Prostate gland (tissue), 2 donors: ENCODE data around the gene FAM53B. TPM values are rescaled to one million over a fixed set of nuclear protein-coding genes. Genes with fewer than 3 reads are reported as not detected.

Experiments used
- DNase-seq: peaks from one replicate; pipeline ENCODE4 v3.0.0-alpha.2; 2019; ENCODE audit warnings: low spot score
- H3K27ac ChIP-seq, 2 donors: fragments of 200-600 bp; sonication (generic); 2 replicates each; pipeline ENCODE4 v1.5.1; 2017 to 2019
- H3K27me3 ChIP-seq: fragments of 200-600 bp; sonication (generic); replicated peaks from 2 replicates; pipeline ENCODE4 v1.5.1; 2019; ENCODE audit not compliant: insufficient read depth
- H3K36me3 ChIP-seq, 2 donors: fragments of 200-600 bp; sonication (generic); 1 replicate in 1 of 2; 2 replicates in 1 of 2; pipeline versions ENCODE4 v1.5.1 to v1.8.1; 2017 to 2019
- H3K4me1 ChIP-seq: fragments of 200-600 bp; sonication (generic); replicated peaks from 2 replicates; pipeline ENCODE4 v1.5.1; 2019
- H3K4me3 ChIP-seq, 2 donors: fragments of 200-600 bp; sonication (generic); 2 replicates each; pipeline ENCODE4 v1.5.1; 2017 to 2019
- H3K9me3 ChIP-seq: fragments of 200-600 bp; sonication (generic); 2 replicates; pipeline ENCODE4 v1.5.1; 2017
- CTCF ChIP-seq, 4 experiments: fragments of 200-600 bp in 2 of 4; fragments of 450-650 bp in 2 of 4; sonication (generic) in 2 of 4; IDR thresholded peaks; 1 replicate in 3 of 4; 2 replicates in 1 of 4; pipeline ENCODE4 v1.5.1; 2016 to 2019; ENCODE audit warnings: antibody characterized with exemption in 4 of 4, mild to moderate bottlenecking in 2 of 4, moderate library complexity in 2 of 4
- POLR2A ChIP-seq: fragments of 450-650 bp; IDR thresholded peaks from one replicate; pipeline ENCODE4 v1.6.1; 2016; ENCODE audit warnings: antibody characterized with exemption, mild to moderate bottlenecking
- POLR2AphosphoS5 ChIP-seq: sonication (generic); formaldehyde crosslinking; IDR thresholded peaks from one replicate; pipeline ENCODE4 v1.6.1; 2017; ENCODE audit warnings: antibody characterized with exemption
- WGBS: methylation state at CpG from one replicate; pipeline ENCODE4 v1.1.5; 2018; 5-methylcytosine and 5-hydroxymethylcytosine counted together
- intact Hi-C: fragments of 100-400 bp; cut with DNase I; formaldehyde crosslinking; loops from one replicate; pipeline ENCODE4 v1.14.2; 2022
- total RNA-seq, 2 donors: library from RNA; depleted of rRNA; stranded (reverse); fragments of >200 nt; gene quantifications; one replicate each; pipeline ENCODE4 v1.1.0, GENCODE V29; 2016

FAM53B gene
- total RNA-seq, 2 donors from 2014 or later: 28.9 to 101 TPM

- H3K36me3 ChIP-seq: no peaks in the 10 kb centered on the region
- no peak for TF ChIP-seq POLR2AphosphoS5
- TF ChIP-seq CTCF (IDR thresholded peaks at IDR 0.05): no peak
- TF ChIP-seq POLR2A: no peak
- peaks cover 5% of the 10 kb centered on the region for H3K4me1 ChIP-seq
- 68% methylated on average over 9 of the region's 9 CpGs for WGBS
- intact Hi-C loops: loop anchor here (5.0 kb wide), 2 partner anchors 95 to 110 kb away; partner anchors contain the start of gene FAM53B
- H3K27me3 ChIP-seq: no peaks in the 10 kb centered on the region
- DNase-seq: no peak
- peak overlapping the region; percentile 3 to 28 for H3K27ac ChIP-seq
- no peak overlapping the region for H3K4me3 ChIP-seq
- no peaks in the 10 kb centered on the region for H3K9me3 ChIP-seq
These were observed 96.6 kb downstream of the FAM53B start for GRCh38 chr10:124647421-124648130.

DNA sequence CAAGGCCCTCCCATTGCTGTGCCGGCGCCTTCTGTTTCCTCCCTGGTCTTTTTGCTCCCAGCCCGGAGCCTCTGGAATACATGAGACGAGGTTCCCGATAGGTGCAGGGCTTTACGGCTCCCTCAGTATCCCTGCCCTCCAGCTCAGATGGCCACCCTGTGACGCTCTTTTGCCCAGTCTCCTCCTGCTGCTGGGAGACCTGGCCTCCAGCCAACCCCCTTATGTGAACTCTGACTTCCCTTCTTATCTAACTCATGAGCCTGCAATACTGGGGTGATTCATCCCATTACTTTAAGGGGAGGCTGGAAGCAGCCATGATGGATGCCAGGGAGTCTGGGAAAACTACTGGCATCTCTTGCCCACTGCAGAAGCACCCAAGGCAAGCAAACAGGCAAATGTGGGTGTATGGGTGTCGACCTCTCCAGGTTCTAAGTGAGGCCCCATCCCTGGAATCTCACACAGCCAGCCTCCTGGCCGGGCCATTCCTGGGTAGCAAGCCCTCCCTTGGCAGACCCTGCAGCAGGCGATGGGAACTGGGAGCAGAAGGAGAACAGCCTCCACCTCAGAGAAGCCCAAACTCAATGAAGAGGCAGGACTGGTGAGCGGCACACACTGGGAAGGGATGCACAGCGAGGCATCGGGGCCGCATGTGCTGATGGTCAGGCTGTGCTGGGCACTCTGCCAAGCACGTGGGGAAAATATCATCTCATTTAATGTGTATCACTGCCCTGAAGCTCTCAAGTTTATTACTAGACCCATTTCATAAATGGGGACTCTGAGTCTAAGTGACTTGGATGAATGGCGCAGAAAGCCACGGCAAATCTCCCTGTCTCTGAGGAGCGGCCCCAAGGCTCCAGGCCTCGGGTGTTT, 97.5 kb downstream of the FAM53B start:
- Histone ChIP-seq H3K27ac (peak overlapping the region; percentile 5 to 19), H3K36me3 (no peaks in the 10 kb centered on the region), H3K27me3 (no peaks in the 10 kb centered on the region), H3K4me1 (peaks cover 5% of the 10 kb centered on the region), H3K9me3 (no peaks in the 10 kb centered on the region), H3K4me3 (no peak overlapping the region)
- peak; percentile 4 for TF ChIP-seq POLR2AphosphoS5
- no peak for TF ChIP-seq CTCF (IDR thresholded peaks at IDR 0.05)
- TF ChIP-seq POLR2A: no peak
- intact Hi-C loops: loop anchor here (5.0 kb wide), 2 partner anchors 96 to 109 kb away; partner anchors contain the start of gene FAM53B
- 74% methylated on average over 19 of the region's 19 CpGs for WGBS
- DNase-seq: no peak

DNA sequence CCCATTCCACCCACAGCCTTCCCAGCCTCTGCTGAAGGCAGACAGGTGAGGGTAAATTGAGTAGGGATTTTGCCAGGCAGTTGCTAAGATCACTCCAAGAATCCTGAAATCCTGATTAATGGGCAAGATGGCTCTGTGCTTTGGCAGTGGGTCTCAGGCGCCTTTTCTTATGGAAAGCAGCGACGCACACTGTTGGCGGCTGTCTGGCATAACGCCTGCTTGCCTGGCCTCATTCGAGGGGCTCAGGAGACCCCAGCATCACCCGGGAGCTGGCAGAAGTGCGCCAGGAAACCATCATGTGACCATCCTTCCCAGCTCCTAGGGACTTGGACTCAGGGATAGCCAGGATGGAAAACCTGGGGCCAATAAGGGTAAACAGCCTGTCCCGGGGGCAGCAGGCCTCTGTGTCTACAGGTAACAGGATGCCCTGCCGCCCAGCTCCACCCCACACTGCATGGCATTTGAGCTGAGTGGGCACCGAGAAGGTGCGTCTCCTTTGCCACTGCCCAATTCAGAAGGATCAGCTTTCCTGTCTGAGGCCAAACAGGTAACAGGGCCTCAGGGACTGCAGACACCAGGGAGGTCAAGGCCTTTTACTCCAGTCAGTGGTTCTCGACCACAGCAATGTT, 98.6 kb downstream of the FAM53B start:
- H3K27ac ChIP-seq: no peak overlapping the region
- intact Hi-C loops: loop anchor here (5.0 kb wide), 2 partner anchors 97 to 108 kb away; partner anchors contain the start of gene FAM53B
- 90% methylated on average over 13 of the region's 13 CpGs for WGBS

DNA sequence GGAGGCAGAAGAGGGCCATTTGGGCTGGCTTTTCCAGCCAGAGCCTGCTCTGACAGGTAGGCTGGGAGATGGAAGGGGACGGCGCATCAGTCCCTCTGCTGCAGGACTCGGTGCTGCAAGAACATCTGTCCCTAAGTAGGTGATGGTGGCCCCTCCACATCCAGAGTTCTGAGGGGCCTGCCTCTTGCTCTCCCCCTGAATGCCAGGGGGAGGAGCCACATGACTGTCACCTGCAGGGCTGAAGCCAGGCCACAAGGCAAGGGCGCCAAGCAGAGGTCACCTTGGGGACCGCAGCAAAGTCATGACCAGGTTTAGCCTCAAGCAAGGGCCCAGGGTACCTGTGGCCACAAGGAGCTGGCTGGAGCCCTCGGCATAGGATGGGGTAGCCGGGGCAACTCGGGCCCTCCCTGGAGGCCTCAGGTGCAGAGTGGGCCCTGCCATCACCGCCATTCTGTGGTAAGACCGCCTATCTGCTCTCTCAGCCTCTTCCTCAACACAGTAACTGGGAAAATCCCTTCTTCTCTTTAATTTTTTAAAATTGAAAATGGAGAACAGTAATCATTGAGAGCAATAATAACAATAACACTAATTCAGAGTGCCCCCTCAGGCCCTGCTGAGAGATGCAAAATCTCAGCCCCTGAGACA, 99.3 kb downstream of the FAM53B start:
- intact Hi-C loops: loop anchor here (5.0 kb wide), 2 partner anchors 97 to 108 kb away; partner anchors contain the start of gene FAM53B
- Histone ChIP-seq H3K4me1 (peaks cover 5% of the 10 kb centered on the region), H3K27me3 (no peaks in the 10 kb centered on the region), H3K27ac (no peak overlapping the region), H3K9me3 (no peaks in the 10 kb centered on the region), H3K36me3 (no peaks in the 10 kb centered on the region), H3K4me3 (no peak overlapping the region)
- DNase-seq: no peak
- 97% methylated on average over 9 of the region's 10 CpGs for WGBS
- no peak for TF ChIP-seq POLR2AphosphoS5
- no peak for TF ChIP-seq POLR2A
- no peak for TF ChIP-seq CTCF (IDR thresholded peaks at IDR 0.05)

More for the DNA sequence above, 98.6 kb downstream of the FAM53B start:
- no peaks in the 10 kb centered on the region for H3K9me3 ChIP-seq
- no peak for TF ChIP-seq CTCF (IDR thresholded peaks at IDR 0.05)
- H3K36me3 ChIP-seq: no peaks in the 10 kb centered on the region
- no peak overlapping the region for H3K4me3 ChIP-seq
- H3K27me3 ChIP-seq: no peaks in the 10 kb centered on the region
- DNase-seq: no peak
- peaks cover 5% of the 10 kb centered on the region for H3K4me1 ChIP-seq
